Transverse colon (tissue), 4 donors: ENCODE measurements around the gene IFT74. TPM values are rescaled to one million over a fixed set of nuclear protein-coding genes. Genes with fewer than 3 reads are reported as not detected.

ENCODE experiments used
- total RNA-seq, 4 donors: library from RNA; depleted of rRNA; stranded (reverse); fragments of >200 nt; gene quantifications; one replicate each; pipeline ENCODE4 v1.1.0, GENCODE V29; 2016

Gene IFT74
- total RNA-seq, 4 donors from 2014 or later = 1.9 to 14.3 (median 9.0) TPM

Other genes with a start within 250 kb of the IFT74 start
- 100 to 1,000 TPM in 1 of 4 donors, 10 to 100 TPM in 3; 27.3 to 103 (median 40.3) TPM for gene CAAP1, start 63.6 kb upstream of the IFT74 start, total RNA-seq
- 10 to 100 TPM; 12.0 to 30.2 (median 28.0) TPM for gene PLAA, start 9.2 kb upstream of the IFT74 start, total RNA-seq
- gene LRRC19, start 49.3 kb downstream of the IFT74 start, total RNA-seq = 100 to 1,000 TPM in 1 of 4 donors, 10 to 100 TPM in 3; 31.0 to 102 (median 86.3) TPM
- gene TEK, start 152.8 kb downstream of the IFT74 start, total RNA-seq = 1 to 10 TPM; 1.5 to 4.0 (median 3.0) TPM